GM19099 (cell line): ENCODE data around the gene GPR18.

Source experiments
- POLR2A ChIP-seq: IDR thresholded peaks from 3 replicates; pipeline ENCODE4 v1.6.1; 2011; ENCODE audit warnings: low read depth; ENCODE audit not compliant: insufficient read length; ENCODE audit errors: extremely low read depth

GPR18 gene

GRCh38 chr13:99263126-99263785 lies 5.1 kb upstream of the GPR18 start:
- TF ChIP-seq POLR2A, result no peak

GRCh38 chr13:99261059-99261458 lies 2.9 kb upstream of the GPR18 start:
- TF ChIP-seq POLR2A, result no peak

GRCh38 chr13:99260216-99260615 lies 2.0 kb upstream of the GPR18 start:
- no peak for TF ChIP-seq POLR2A

GRCh38 chr13:99258946-99259345 lies 767 bp upstream of the GPR18 start:
- TF ChIP-seq POLR2A, result no peak

DNA sequence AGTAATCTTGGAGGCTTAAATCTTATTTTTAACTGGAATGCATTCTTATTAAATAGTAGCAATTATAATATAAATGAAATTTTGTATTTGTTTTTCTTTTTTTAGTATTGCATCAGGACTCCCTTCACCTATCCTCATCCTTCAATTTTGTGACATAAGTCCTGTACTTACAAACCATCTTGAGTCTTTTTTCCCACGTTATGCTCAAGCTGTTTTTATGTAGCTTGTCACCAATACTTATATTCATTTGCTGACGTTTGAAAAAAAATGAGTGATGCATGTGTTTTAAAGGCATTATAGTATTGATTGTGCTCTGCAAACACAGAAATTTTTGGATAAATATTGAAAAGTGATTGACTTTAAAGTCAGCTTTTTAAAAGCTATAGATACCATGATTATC lies 888 bp downstream of the GPR18 start:
- TF ChIP-seq POLR2A, result no peak

GRCh38 chr13:99256709-99257108 lies 1.5 kb downstream of the GPR18 start:
- TF ChIP-seq POLR2A, result no peak

DNA sequence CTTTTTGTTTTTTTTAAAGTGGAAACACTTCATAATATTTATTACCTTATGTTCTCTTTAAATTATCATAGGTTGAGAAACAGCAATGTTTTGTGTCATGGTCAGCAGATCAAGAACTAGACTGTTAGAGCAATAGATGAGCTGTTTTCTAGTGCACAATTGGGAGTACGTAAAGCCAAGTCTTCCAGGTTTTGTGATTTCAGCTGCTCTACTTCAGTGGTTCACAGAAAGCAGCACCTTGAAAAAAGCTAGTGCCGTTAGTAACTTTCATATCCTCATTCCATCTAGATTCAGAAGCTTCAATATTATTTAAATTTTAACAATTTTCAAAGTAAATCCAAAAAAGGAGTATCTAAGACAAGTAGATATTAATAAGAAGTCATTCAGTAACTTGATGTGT lies 1.9 kb downstream of the GPR18 start:
- no peak for TF ChIP-seq POLR2A

GRCh38 chr13:99255271-99255670 lies 2.9 kb downstream of the GPR18 start:
- no peak for TF ChIP-seq POLR2A

DNA sequence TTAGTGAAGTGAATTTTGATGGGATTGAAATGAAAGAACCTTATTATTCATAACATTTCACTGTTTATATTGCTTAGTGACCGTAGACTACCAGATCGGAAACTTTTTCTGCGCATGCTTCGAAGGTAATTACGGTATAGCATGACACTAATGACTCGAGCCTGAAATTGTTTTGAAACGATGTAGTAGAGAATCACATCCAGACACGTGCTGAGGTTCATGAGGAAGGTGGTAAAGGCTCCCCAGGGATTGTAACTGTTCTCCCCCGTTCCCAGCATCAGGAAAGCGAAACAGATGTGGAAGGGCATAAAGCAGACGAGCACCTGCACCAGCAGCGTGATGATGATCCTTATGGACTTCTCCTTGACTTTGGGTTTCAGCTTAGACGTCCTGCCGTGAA lies 3.3 kb downstream of the GPR18 start:
- no peak for TF ChIP-seq POLR2A

GRCh38 chr13:99251921-99252320 lies 6.3 kb downstream of the GPR18 start:
- no peak for TF ChIP-seq POLR2A

GRCh38 chr13:99250982-99251825 lies 7.0 kb downstream of the GPR18 start:
- TF ChIP-seq POLR2A, result no peak

- TF ChIP-seq POLR2A, result no peak
Measured at GRCh38 chr13:99246100-99246499, 12.1 kb downstream of the GPR18 start.

GRCh38 chr13:99237981-99238662 lies 20.1 kb downstream of the GPR18 start:
- no peak for TF ChIP-seq POLR2A

GRCh38 chr13:99231721-99232120 lies 26.5 kb downstream of the GPR18 start:
- no peak for TF ChIP-seq POLR2A

- TF ChIP-seq POLR2A, result no peak
Measured at GRCh38 chr13:99230991-99231390, 27.2 kb downstream of the GPR18 start.
